ENCODE results near the gene CREB5. TPM values are rescaled to one million over a fixed set of nuclear protein-coding genes. Genes with fewer than 3 reads are reported as not detected.

Gene CREB5
- total RNA-seq, 1 donor from 2014 or later: 0.80 TPM

DNA sequence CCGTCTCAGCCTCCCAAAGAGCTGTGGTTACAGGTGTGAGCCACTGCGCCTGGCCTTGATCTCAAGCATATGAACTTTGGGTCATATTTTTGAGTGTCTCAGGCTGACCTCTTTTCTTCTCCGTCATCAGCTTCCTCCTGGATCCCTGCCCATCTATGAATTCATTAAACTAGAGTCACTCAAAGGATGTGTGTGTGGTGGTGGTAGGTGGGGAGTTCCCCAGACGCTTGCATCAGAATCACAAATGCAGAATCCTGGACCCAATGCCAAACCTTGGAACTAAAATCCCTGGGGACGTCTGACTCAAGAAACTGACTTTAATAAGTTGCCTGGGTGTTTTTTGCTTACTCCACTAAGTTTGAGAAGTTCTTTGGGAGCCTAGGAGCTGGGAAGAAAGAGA lies 6.7 kb upstream of the CREB5 start:
- intact Hi-C loops (cut with micrococcal nuclease): no loop called here
- Mint-ChIP-seq H3K4me3 (no peak overlapping the region), H3K4me1 (peaks cover 18% of the 10 kb centered on the region), H3K27me3 (peaks cover 18% of the 10 kb centered on the region), H3K36me3 (ENCODE audit: low read depth) (peaks cover 2% of the 10 kb centered on the region), H3K27ac (no peak overlapping the region), H3K9me3 (no peaks in the 10 kb centered on the region)
- POLR2A ChIA-PET: no interaction called here
- no peak for DNase-seq
- no peak for ATAC-seq (ENCODE audit: low read depth)
- CTCF ChIA-PET: no interaction called here
- TF ChIP-seq, protein P1, sequence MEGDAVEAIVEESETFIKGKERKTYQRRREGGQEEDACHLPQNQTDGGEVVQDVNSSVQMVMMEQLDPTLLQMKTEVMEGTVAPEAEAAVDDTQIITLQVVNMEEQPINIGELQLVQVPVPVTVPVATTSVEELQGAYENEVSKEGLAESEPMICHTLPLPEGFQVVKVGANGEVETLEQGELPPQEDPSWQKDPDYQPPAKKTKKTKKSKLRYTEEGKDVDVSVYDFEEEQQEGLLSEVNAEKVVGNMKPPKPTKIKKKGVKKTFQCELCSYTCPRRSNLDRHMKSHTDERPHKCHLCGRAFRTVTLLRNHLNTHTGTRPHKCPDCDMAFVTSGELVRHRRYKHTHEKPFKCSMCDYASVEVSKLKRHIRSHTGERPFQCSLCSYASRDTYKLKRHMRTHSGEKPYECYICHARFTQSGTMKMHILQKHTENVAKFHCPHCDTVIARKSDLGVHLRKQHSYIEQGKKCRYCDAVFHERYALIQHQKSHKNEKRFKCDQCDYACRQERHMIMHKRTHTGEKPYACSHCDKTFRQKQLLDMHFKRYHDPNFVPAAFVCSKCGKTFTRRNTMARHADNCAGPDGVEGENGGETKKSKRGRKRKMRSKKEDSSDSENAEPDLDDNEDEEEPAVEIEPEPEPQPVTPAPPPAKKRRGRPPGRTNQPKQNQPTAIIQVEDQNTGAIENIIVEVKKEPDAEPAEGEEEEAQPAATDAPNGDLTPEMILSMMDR (IDR thresholded peaks at IDR 0.05): no peak

DNA sequence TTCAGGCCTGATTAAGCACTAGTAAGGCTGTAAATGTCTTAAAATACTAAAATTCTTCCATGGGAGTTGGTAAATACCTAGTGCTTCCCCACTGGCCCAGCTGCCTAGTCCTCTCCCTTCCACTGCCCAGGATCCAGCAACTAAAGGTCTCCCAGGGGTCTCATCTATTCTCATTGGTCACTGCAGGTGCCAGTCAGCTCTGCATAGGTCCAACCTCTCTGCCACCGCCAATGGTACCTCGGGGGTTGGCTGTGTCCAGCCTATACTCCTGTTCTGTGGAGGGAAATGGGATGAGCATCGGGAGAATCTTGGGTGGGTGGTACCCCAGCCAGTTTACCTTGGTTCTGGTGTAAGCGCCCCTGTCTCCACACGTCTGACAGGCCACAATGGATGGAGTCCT lies 6.1 kb upstream of the CREB5 start:
- TF ChIP-seq, protein P1 (IDR thresholded peaks at IDR 0.05): no peak
- POLR2A ChIA-PET: no interaction called here
- CTCF ChIA-PET: no interaction called here
- H3K4me1 Mint-ChIP-seq: peaks cover 24% of the 10 kb centered on the region
- H3K27ac Mint-ChIP-seq: no peak overlapping the region
- H3K27me3 Mint-ChIP-seq: peaks cover 23% of the 10 kb centered on the region
- no peak overlapping the region for H3K4me3 Mint-ChIP-seq
- peaks cover 2% of the 10 kb centered on the region for H3K36me3 Mint-ChIP-seq (ENCODE audit: low read depth)
- ATAC-seq (ENCODE audit: low read depth): no peak
- no peak for DNase-seq
- intact Hi-C loops (cut with micrococcal nuclease): no loop called here
- no peaks in the 10 kb centered on the region for H3K9me3 Mint-ChIP-seq

DNA sequence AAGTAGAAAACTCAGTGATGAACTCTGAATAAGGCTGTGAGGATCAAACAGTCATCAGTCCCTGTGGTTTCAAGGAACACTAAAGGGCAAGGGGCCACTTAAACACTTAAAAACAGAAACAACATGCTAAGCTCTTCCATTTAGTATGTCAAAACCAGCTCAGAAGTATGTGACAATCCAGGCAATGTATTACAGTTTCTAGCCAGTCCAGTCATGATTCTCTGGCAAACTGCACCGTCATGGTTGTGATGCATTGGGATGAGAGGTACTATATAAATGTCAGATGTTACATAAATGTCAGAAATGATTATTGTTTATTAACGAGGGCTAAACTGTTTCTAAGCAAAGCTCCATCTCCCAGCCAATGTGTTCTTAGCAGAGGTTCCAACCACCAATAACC lies 4.7 kb upstream of the CREB5 start:
- TF ChIP-seq, protein P1 (IDR thresholded peaks at IDR 0.05): no peak
- Mint-ChIP-seq H3K9me3 (no peaks in the 10 kb centered on the region), H3K36me3 (ENCODE audit: low read depth) (peaks cover 2% of the 10 kb centered on the region), H3K27ac (no peak overlapping the region), H3K4me3 (no peak overlapping the region), H3K4me1 (peaks cover 34% of the 10 kb centered on the region), H3K27me3 (peaks cover 32% of the 10 kb centered on the region)
- ChIA-PET CTCF (no interaction called here), POLR2A (no interaction called here)
- ATAC-seq (ENCODE audit: low read depth) (no peak), DNase-seq (no peak)
- intact Hi-C loops (cut with micrococcal nuclease): no loop called here

DNA sequence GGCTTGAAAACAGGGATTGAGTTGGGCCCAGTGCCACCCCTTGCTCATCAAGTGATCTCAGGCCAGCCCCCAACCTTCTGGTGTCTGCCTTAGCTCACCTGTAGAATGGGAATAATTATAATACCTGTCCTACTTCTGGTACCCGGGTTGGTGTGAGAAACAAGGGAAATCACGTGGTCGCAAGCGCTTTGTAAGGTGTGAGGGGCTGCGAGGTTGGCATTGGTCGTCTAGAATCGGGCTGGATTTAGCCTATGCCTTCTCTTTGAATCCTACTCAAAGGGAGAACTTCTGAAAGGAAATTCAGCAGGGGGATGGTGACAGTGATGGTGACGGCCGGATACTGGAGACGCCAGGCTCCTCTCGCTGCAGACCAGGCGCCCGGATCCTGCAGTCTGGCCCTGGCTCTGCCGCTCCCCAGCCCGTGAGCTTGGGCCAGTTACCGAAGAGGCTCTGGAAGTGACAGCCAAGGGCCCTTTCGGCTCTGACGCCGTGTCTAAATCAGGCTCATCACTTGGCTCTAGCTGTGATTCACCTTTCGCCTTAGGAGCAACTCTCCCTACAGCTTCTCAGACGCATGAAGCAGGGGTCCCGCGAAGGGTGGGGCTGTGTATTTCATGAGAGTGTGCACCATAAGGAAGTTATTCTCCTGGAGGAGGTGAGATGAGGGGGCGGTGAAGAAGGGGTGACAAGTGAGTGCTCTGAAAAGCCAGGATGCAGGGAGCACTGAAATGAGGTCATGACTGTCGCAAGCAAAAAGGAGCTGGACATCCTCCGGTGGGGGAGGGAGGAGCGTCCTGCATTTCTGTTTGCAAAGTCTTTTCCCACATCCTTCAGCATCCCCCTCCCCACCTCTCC lies 4.0 kb upstream of the CREB5 start:
- intact Hi-C loops (cut with micrococcal nuclease): no loop called here
- no peak for ATAC-seq (ENCODE audit: low read depth)
- DNase-seq: no peak
- Mint-ChIP-seq H3K4me1 (peaks cover 37% of the 10 kb centered on the region), H3K27ac (no peak overlapping the region), H3K9me3 (no peaks in the 10 kb centered on the region), H3K27me3 (peaks cover 37% of the 10 kb centered on the region), H3K4me3 (peak overlapping the region; percentile 91), H3K36me3 (ENCODE audit: low read depth) (peaks cover 2% of the 10 kb centered on the region)
- CTCF ChIA-PET: no interaction called here
- POLR2A ChIA-PET: interaction anchor here (0.6 kb wide), 1 partner anchor 199 kb away, joined by 3 read pairs; no protein-coding TSS in a partner anchor
- TF ChIP-seq, protein P1 (IDR thresholded peaks at IDR 0.05): no peak

DNA sequence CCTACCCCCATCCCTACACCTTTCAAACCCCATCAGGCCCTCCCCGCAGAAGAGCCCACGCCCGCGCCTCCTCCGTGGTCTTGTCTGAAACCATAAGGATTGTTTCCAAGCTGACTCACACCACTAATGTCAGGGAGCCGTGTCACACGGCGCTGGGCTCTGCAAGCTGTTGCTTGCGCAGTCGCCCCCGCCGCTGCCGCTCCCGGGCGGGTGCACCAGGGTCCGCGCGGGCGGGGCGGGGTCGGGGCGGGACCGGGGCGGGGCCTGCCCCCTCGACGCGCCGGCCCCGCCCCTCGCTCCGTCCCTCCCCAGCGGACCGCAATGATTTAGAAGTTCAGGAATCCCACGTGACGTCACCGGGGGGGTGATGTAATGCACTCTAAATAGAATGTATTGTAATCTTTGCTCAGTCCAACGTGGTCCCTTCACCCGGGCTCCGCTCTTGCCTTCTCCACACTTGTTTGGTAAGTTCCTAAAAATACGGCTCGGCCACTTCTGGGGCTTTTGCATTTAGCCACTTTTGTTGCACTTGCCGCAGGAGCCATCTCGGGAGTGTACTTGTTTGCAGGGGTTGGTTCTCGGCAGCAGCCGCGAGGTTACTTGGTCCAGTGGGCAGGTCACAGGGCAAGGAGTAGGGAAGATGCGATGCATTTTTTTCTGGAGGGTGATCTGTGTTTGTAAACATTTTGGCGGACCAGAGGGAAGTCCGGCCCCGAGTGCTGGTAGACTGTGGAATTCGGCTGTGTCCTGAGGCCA lies 3.2 kb upstream of the CREB5 start:
- peak; percentile 54 for DNase-seq
- ATAC-seq (ENCODE audit: low read depth): peak; percentile 66
- Mint-ChIP-seq H3K27ac (peak overlapping the region; percentile 74), H3K9me3 (no peaks in the 10 kb centered on the region), H3K4me3 (peak overlapping the region; percentile 91), H3K36me3 (ENCODE audit: low read depth) (peaks cover 2% of the 10 kb centered on the region), H3K27me3 (peaks cover 45% of the 10 kb centered on the region), H3K4me1 (peaks cover 37% of the 10 kb centered on the region)
- ChIA-PET CTCF (no interaction called here), POLR2A (interaction anchor here (0.6 kb wide), 1 partner anchor 198 kb away, joined by 3 read pairs; no protein-coding TSS in a partner anchor)
- TF ChIP-seq, protein P1 (IDR thresholded peaks at IDR 0.05): no peak
- intact Hi-C loops (cut with micrococcal nuclease): no loop called here
